T-helper 1 cell treated with Interleukin-12 subunit alpha and Interleukin-12 subunit beta and Interleukin-4 antibody, amounts not matched to agents 30 ng/mL and 1 ng/mL, for 36 hours (primary cell): Measurements from ENCODE around the gene TIGD7. TPM values are rescaled to one million over a fixed set of nuclear protein-coding genes. Genes with fewer than 3 reads are reported as not detected.
"Not testable (repeated sequence)": the region's sequence is repeated elsewhere in the genome, so short reads cannot be mapped to it uniquely, and the experiment has no call there.

Source experiments
- intact Hi-C: fragments of 100-400 bp; cut with micrococcal nuclease; formaldehyde crosslinking; loops from one replicate; pipeline ENCODE4 v1.15.1; 2024
- total RNA-seq: library from RNA; stranded (reverse); gene quantifications from 2 replicates; pipeline ENCODE4 v1.2.3, GENCODE V29; 2022

Gene TIGD7
- total RNA-seq, 1 donor from 2014 or later: 2.6 TPM

- intact Hi-C loops: loop anchor here (1.0 to 5.0 kb wide), 12 partner anchors 19 to 328 kb away; partner anchors contain the start of genes OR1F1, SLX4, THOC6 and TIGD7
These were observed 22.3 kb downstream of the TIGD7 start, which contains the start of gene ZNF263 for GRCh38 chr16:3282730-3283542. Gene ZNF263 (plus strand): TSS chr16:3283491. CDS start chr16:3283819, 328 bp downstream.

GRCh38 chr16:3282103-3282729, 23.0 kb downstream of the TIGD7 start:
- intact Hi-C loops: loop anchor here (1.0 to 5.0 kb wide), 6 partner anchors 18 to 257 kb away; partner anchors contain the start of genes OR1F1 and THOC6

GRCh38 chr16:3281222-3281820, 23.9 kb downstream of the TIGD7 start:
- intact Hi-C loops: loop anchor here (5.0 kb wide), 1 partner anchor 64 kb away; no protein-coding TSS in a partner anchor

- intact Hi-C loops: no loop called here
These were observed 28.6 kb downstream of the TIGD7 start for GRCh38 chr16:3276679-3277078.

GRCh38 chr16:3274947-3275346, 30.3 kb downstream of the TIGD7 start:
- intact Hi-C loops: no loop called here

GRCh38 chr16:3274490-3274889, 30.7 kb downstream of the TIGD7 start:
- intact Hi-C loops: no loop called here

GRCh38 chr16:3271281-3271680, 33.9 kb downstream of the TIGD7 start:
- intact Hi-C loops: not testable (repeated sequence)

GRCh38 chr16:3270718-3271117, 34.5 kb downstream of the TIGD7 start:
- intact Hi-C loops: not testable (repeated sequence)

GRCh38 chr16:3268294-3268693, 36.9 kb downstream of the TIGD7 start:
- intact Hi-C loops: no loop called here

GRCh38 chr16:3266873-3267537, 38.2 kb downstream of the TIGD7 start:
- intact Hi-C loops: no loop called here

- intact Hi-C loops: loop anchor here (1.0 to 5.0 kb wide), 9 partner anchors 18 to 242 kb away; partner anchors contain the start of genes HCFC1R1, NAA60, OR1F1 and THOC6
These were observed 40.8 kb downstream of the TIGD7 start for GRCh38 chr16:3264137-3265036.

GRCh38 chr16:3262517-3262916, 42.7 kb downstream of the TIGD7 start:
- intact Hi-C loops: loop anchor here (5.0 kb wide), 3 partner anchors 75 to 240 kb away; partner anchors contain the start of genes HCFC1R1, NAA60, OR1F1 and THOC6

- intact Hi-C loops: loop anchor here (5.0 kb wide), 3 partner anchors 73 to 238 kb away; partner anchors contain the start of genes HCFC1R1, NAA60, OR1F1 and THOC6
These were observed 45.4 kb downstream of the TIGD7 start for GRCh38 chr16:3259836-3260235.

GRCh38 chr16:3256866-3257465, 48.3 kb downstream of the TIGD7 start:
- intact Hi-C loops: no loop called here

- intact Hi-C loops: no loop called here
These were observed 48.9 kb downstream of the TIGD7 start, which contains the start of gene MEFV for GRCh38 chr16:3256146-3256865. Gene MEFV (minus strand): TSS chr16:3256633. CDS start chr16:3256587, 46 bp downstream.

GRCh38 chr16:3254309-3254708, 50.9 kb downstream of the TIGD7 start:
- intact Hi-C loops: no loop called here

- intact Hi-C loops: no loop called here
These were observed 52.3 kb downstream of the TIGD7 start for GRCh38 chr16:3252967-3253366.

GRCh38 chr16:3249451-3249850, 55.8 kb downstream of the TIGD7 start:
- intact Hi-C loops: no loop called here

- intact Hi-C loops: no loop called here
These were observed 56.2 kb downstream of the TIGD7 start for GRCh38 chr16:3249020-3249419.
